Hepatocyte (in vitro differentiated cells): ENCODE measurements around the gene MARCOL. TPM values are rescaled to one million over a fixed set of nuclear protein-coding genes. Genes with fewer than 3 reads are reported as not detected.

Experiments used
- DNase-seq: peaks from one replicate; pipeline ENCODE4 v3.0.0-alpha.2; 2016; ENCODE audit warnings: low spot score
- H2AFZ ChIP-seq: fragments of 200-600 bp; sonication (generic); 2 replicates; pipeline ENCODE4 v1.6.0; 2016; ENCODE audit warnings: antibody characterized with exemption, mild to moderate bottlenecking
- H3K27ac ChIP-seq: fragments of 200-600 bp; sonication (generic); 2 replicates; pipeline ENCODE4 v1.5.1; 2016; ENCODE audit warnings: mild to moderate bottlenecking
- H3K27me3 ChIP-seq: fragments of 200-600 bp; sonication (generic); 2 replicates; pipeline ENCODE4 v1.6.1; 2016
- H3K36me3 ChIP-seq: fragments of 200-600 bp; sonication (generic); replicated peaks from 2 replicates; pipeline ENCODE4 v1.5.1; 2016; ENCODE audit warnings: low read depth; ENCODE audit not compliant: insufficient read depth
- H3K4me1 ChIP-seq: fragments of 200-600 bp; sonication (generic); 2 replicates; pipeline ENCODE4 v1.5.1; 2016; ENCODE audit warnings: mild to moderate bottlenecking, moderate library complexity; ENCODE audit not compliant: insufficient read depth
- H3K4me2 ChIP-seq: fragments of 200-600 bp; sonication (generic); 2 replicates; pipeline ENCODE4 v1.6.0; 2016
- H3K4me3 ChIP-seq: fragments of 200-600 bp; sonication (generic); 2 replicates; pipeline ENCODE4 v1.5.1; 2016; ENCODE audit warnings: mild to moderate bottlenecking
- H3K79me2 ChIP-seq: fragments of 200-600 bp; sonication (generic); 2 replicates; pipeline ENCODE4 v1.6.0; 2017; ENCODE audit warnings: mild to moderate bottlenecking
- H3K9me2 ChIP-seq: fragments of 200-600 bp; sonication (generic); replicated peaks from 2 replicates; pipeline ENCODE4 v1.6.0; 2017; ENCODE audit warnings: mild to moderate bottlenecking; ENCODE audit not compliant: insufficient read depth
- H3K9me3 ChIP-seq: fragments of 200-600 bp; sonication (generic); 2 replicates; pipeline ENCODE4 v1.5.1; 2016; ENCODE audit warnings: low read depth, mild to moderate bottlenecking
- H4K20me1 ChIP-seq: fragments of 200-600 bp; sonication (generic); 2 replicates; pipeline ENCODE4 v1.6.0; 2016; ENCODE audit warnings: mild to moderate bottlenecking; ENCODE audit not compliant: insufficient read depth, poor library complexity, severe bottlenecking
- EZH2 ChIP-seq: fragments of 200-600 bp; sonication (generic); IDR thresholded peaks from 2 replicates; pipeline ENCODE4 v1.6.1; 2016; ENCODE audit warnings: antibody characterized with exemption, mild to moderate bottlenecking, borderline replicate concordance
- EZH2phosphoT487 ChIP-seq: fragments of 200-600 bp; sonication (generic); IDR thresholded peaks from one replicate; pipeline ENCODE4 v1.6.1; 2018; ENCODE audit warnings: antibody characterized with exemption, mild to moderate bottlenecking, low read depth, moderate library complexity; ENCODE audit not compliant: unreplicated experiment, severe bottlenecking
- WGBS: methylation state at CpG from one replicate; pipeline ENCODE4 v1.1.6; 2016; ENCODE audit warnings: low lambda C conversion rate; ENCODE audit errors: missing lambda C conversion rate; 5-methylcytosine and 5-hydroxymethylcytosine counted together
- polyA plus RNA-seq: library from polyadenylated mRNA; unstranded; fragments of >200 nt; fragmentation: Nextera tagmentation; extraction: Ambion mirVana; gene quantifications from 2 replicates; pipeline ENCODE4 v1.2.1, GENCODE V29; 2016
- total RNA-seq: library from RNA; depleted of rRNA; stranded (reverse); fragments of >200 nt; gene quantifications from 2 replicates; pipeline ENCODE4 v1.2.3, GENCODE V29; 2014
- TF ChIP-seq, protein P1 (sequence below): fragments of 200-600 bp; sonication (generic); IDR thresholded peaks from 2 replicates; pipeline ENCODE4 v1.5.1; 2016; ENCODE audit warnings: antibody characterized with exemption, mild to moderate bottlenecking; ENCODE audit not compliant: poor library complexity

MARCOL gene
- total and polyA plus RNA-seq, 2 experiments from 2014 or later = not detected

DNA sequence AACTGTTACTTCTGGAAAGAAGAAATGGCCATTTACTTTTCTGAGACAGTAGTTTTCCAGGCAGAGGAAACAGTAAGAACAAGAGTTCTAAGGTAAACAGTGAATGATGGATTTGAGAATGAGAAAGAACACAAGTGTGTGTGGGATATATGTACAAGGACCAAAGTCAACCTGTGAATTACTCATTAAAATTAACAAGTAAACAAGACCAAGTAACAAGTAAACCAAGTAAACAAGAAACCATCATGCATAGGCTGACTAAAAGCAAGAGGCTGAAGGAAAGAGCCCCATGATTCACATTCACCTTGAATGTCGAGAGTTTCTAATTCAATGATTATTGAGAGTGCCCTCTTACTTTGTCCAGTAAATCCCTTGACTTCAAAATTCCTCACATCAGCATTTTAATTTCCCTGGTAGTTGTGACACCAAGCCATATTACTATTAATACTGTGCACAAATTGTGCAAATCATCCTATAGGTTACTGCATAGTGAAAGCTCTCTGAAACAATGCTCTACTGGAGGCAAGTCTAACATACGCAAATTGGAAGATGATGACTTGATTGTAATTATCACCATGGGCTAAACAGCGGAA, 9.8 kb upstream of the MARCOL start:
- Histone ChIP-seq H2AFZ (no peak overlapping the region), H3K4me2 (no peak overlapping the region)

DNA sequence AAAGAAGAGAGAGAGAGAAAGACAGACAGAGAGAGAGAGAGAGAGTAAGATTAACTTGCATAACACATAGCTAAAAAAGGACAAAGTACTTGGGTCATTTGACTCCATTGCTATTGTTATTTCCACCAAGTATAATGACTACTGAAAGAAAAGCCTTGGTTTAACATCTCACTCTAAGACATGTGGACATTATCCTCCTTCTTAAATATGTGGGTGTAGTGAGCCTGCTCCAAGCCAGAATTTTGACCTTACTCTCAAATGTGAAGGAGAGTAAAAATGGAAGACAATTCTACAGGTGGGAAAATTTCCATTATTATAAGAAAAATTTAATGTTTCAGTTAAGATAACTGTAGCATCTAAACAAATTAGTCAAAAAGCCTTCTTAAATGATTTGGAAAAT, 8.5 kb upstream of the MARCOL start:
- Histone ChIP-seq H4K20me1 (no peaks in the 10 kb centered on the region), H3K9me2 (no peaks in the 10 kb centered on the region), H3K79me2 (no peaks in the 10 kb centered on the region), H3K4me2 (no peak overlapping the region), H3K36me3 (no peaks in the 10 kb centered on the region), H3K27ac (no peak overlapping the region), H2AFZ (no peak overlapping the region), H3K9me3 (no peaks in the 10 kb centered on the region), H3K27me3 (no peaks in the 10 kb centered on the region), H3K4me1 (no peaks in the 10 kb centered on the region), H3K4me3 (no peak overlapping the region)
- TF ChIP-seq EZH2phosphoT487 = no peak
- no peak for TF ChIP-seq EZH2
- TF ChIP-seq, protein P1, sequence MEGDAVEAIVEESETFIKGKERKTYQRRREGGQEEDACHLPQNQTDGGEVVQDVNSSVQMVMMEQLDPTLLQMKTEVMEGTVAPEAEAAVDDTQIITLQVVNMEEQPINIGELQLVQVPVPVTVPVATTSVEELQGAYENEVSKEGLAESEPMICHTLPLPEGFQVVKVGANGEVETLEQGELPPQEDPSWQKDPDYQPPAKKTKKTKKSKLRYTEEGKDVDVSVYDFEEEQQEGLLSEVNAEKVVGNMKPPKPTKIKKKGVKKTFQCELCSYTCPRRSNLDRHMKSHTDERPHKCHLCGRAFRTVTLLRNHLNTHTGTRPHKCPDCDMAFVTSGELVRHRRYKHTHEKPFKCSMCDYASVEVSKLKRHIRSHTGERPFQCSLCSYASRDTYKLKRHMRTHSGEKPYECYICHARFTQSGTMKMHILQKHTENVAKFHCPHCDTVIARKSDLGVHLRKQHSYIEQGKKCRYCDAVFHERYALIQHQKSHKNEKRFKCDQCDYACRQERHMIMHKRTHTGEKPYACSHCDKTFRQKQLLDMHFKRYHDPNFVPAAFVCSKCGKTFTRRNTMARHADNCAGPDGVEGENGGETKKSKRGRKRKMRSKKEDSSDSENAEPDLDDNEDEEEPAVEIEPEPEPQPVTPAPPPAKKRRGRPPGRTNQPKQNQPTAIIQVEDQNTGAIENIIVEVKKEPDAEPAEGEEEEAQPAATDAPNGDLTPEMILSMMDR = no peak
- DNase-seq = no peak

More for the DNA sequence above, 9.8 kb upstream of the MARCOL start:
- no peaks in the 10 kb centered on the region for H4K20me1 ChIP-seq
- no peaks in the 10 kb centered on the region for H3K9me3 ChIP-seq
- no peaks in the 10 kb centered on the region for H3K27me3 ChIP-seq
- TF ChIP-seq EZH2 (no peak), EZH2phosphoT487 (no peak)
- TF ChIP-seq, protein P1 = no peak
- H3K4me3 ChIP-seq = no peak overlapping the region
- H3K79me2 ChIP-seq = no peaks in the 10 kb centered on the region
- 93% methylated on average over 3 of the region's 3 CpGs for WGBS
- no peaks in the 10 kb centered on the region for H3K9me2 ChIP-seq
- no peaks in the 10 kb centered on the region for H3K4me1 ChIP-seq
- no peaks in the 10 kb centered on the region for H3K36me3 ChIP-seq
- no peak overlapping the region for H3K27ac ChIP-seq
- DNase-seq = no peak

DNA sequence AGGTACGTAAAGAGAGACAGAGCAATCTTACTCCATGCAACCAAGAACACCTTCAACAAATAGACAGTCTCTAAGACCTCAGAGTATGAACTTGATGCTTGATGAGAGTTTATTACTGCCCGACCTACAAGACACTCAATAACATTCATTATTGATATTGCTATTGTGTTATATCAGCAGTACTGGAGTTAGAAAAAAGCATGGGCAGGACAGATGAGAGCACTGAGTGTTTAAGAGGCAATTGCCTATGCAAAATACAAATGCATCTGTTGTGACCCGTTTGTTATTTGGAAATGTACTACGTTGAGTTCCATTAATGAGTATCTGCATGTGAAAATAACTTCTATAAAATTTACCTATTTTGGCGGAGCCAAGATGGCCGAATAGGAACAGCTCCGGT, 8.1 kb upstream of the MARCOL start:
- Histone ChIP-seq H3K79me2 (no peaks in the 10 kb centered on the region), H2AFZ (no peak overlapping the region), H3K4me2 (no peak overlapping the region), H3K27me3 (no peaks in the 10 kb centered on the region), H3K36me3 (no peaks in the 10 kb centered on the region), H4K20me1 (no peaks in the 10 kb centered on the region), H3K9me3 (no peaks in the 10 kb centered on the region), H3K4me3 (no peak overlapping the region), H3K4me1 (no peaks in the 10 kb centered on the region), H3K9me2 (no peaks in the 10 kb centered on the region), H3K27ac (no peak overlapping the region)
- WGBS = 92% methylated on average over 7 of the region's 7 CpGs
- no peak for DNase-seq
- TF ChIP-seq, protein P1 = no peak
- TF ChIP-seq EZH2phosphoT487 (no peak), EZH2 (no peak)
